Ishikawa (cell line): Measurements from ENCODE around the gene MRPS33.

Experiments used
- CEBPB ChIP-seq: IDR thresholded peaks from 2 replicates; pipeline ENCODE4 v1.6.1; 2012
- CREB1 ChIP-seq: IDR thresholded peaks from 2 replicates; pipeline ENCODE4 v1.6.1; 2012; ENCODE audit warnings: low read depth
- EGR1 ChIP-seq: IDR thresholded peaks from 2 replicates; pipeline ENCODE4 v1.6.1; 2012
- EP300 ChIP-seq: IDR thresholded peaks from 2 replicates; pipeline ENCODE4 v1.6.1; 2012; ENCODE audit warnings: borderline replicate concordance
- FOXM1 ChIP-seq: IDR thresholded peaks from 2 replicates; pipeline ENCODE4 v1.6.1; 2012; ENCODE audit warnings: low read depth, borderline replicate concordance
- NFIC ChIP-seq: IDR thresholded peaks from 2 replicates; pipeline ENCODE4 v1.6.1; 2012
- RAD21 ChIP-seq: IDR thresholded peaks from 2 replicates; pipeline ENCODE4 v1.6.1; 2012; ENCODE audit warnings: low read depth
- REST ChIP-seq: IDR thresholded peaks from 2 replicates; pipeline ENCODE4 v1.6.1; 2012; ENCODE audit warnings: low read depth, mild to moderate bottlenecking
- TAF1 ChIP-seq: IDR thresholded peaks from 2 replicates; pipeline ENCODE4 v1.6.1; 2012; ENCODE audit warnings: low read depth, mild to moderate bottlenecking
- TCF12 ChIP-seq: IDR thresholded peaks from 2 replicates; pipeline ENCODE4 v1.6.1; 2012; ENCODE audit warnings: low read depth
- TEAD4 ChIP-seq: IDR thresholded peaks from 2 replicates; pipeline ENCODE4 v1.6.1; 2012
- YY1 ChIP-seq: IDR thresholded peaks from 2 replicates; pipeline ENCODE4 v1.6.1; 2012; ENCODE audit warnings: low read depth
- ZBTB7A ChIP-seq: IDR thresholded peaks from 2 replicates; pipeline ENCODE4 v1.6.1; 2012; ENCODE audit warnings: low read depth
- TF ChIP-seq, protein P1 (sequence below): IDR thresholded peaks from 2 replicates; pipeline ENCODE4 v1.6.1; 2012
- TF ChIP-seq, protein P2 (sequence below): IDR thresholded peaks from 2 replicates; pipeline ENCODE4 v1.6.1; 2012

Gene MRPS33

GRCh38 chr7:141014524-141015395, at the start of gene MRPS33:
Gene MRPS33 (minus strand): TSS chr7:141014952. CDS start chr7:141010633, 4,319 bp downstream.
- peak; percentile 95 for TF ChIP-seq ZBTB7A
- no peak for TF ChIP-seq TEAD4
- TF ChIP-seq CREB1 = peak; percentile 66
- no peak for TF ChIP-seq NFIC
- TF ChIP-seq EP300 = peak; percentile 18; the same call in 1 of the 2 replicates
- peak; percentile 84 for TF ChIP-seq EGR1
- TF ChIP-seq, protein P1, sequence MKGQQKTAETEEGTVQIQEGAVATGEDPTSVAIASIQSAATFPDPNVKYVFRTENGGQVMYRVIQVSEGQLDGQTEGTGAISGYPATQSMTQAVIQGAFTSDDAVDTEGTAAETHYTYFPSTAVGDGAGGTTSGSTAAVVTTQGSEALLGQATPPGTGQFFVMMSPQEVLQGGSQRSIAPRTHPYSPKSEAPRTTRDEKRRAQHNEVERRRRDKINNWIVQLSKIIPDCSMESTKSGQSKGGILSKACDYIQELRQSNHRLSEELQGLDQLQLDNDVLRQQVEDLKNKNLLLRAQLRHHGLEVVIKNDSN = no peak
- TF ChIP-seq, protein P2, sequence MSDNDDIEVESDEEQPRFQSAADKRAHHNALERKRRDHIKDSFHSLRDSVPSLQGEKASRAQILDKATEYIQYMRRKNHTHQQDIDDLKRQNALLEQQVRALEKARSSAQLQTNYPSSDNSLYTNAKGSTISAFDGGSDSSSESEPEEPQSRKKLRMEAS = no peak; the same call in 1 of the 2 replicates
- TF ChIP-seq TCF12 = peak; percentile 67
- no peak for TF ChIP-seq REST
- TF ChIP-seq RAD21 = no peak
- peak; percentile 77 for TF ChIP-seq YY1
- TF ChIP-seq CEBPB = no peak
- no peak for TF ChIP-seq FOXM1
- peak; percentile 68 for TF ChIP-seq TAF1

GRCh38 chr7:141057788-141058187, 43.0 kb upstream of the MRPS33 start:
- TF ChIP-seq YY1 = no peak
- TF ChIP-seq RAD21 = no peak

- no peak for TF ChIP-seq EP300
- no peak for TF ChIP-seq RAD21
- no peak for TF ChIP-seq YY1
- no peak for TF ChIP-seq TEAD4
- TF ChIP-seq CREB1 = no peak
- TF ChIP-seq TCF12 = no peak
- no peak for TF ChIP-seq CEBPB
- TF ChIP-seq NFIC = no peak
- TF ChIP-seq ZBTB7A = no peak
- TF ChIP-seq, protein P2 = no peak
- TF ChIP-seq, protein P1 = no peak
- no peak for TF ChIP-seq TAF1
- no peak for TF ChIP-seq REST
- TF ChIP-seq EGR1 = no peak
- TF ChIP-seq FOXM1 = no peak
Observed at GRCh38 chr7:141055146-141055545, 40.4 kb upstream of the MRPS33 start.

GRCh38 chr7:141053626-141054025, 38.9 kb upstream of the MRPS33 start:
- TF ChIP-seq FOXM1 (no peak), CEBPB (no peak), RAD21 (no peak), ZBTB7A (no peak), TEAD4 (no peak), CREB1 (no peak), TCF12 (no peak), EGR1 (no peak), NFIC (no peak), REST (no peak), TAF1 (no peak), EP300 (no peak), YY1 (no peak)
- TF ChIP-seq, protein P2 = no peak
- TF ChIP-seq, protein P1 = no peak
